HT-29 (cell line): ENCODE results near the gene NAV3. TPM values are rescaled to one million over a fixed set of nuclear protein-coding genes. Genes with fewer than 3 reads are reported as not detected.

Experiments
- DNase-seq: peaks from one replicate; pipeline ENCODE4 v3.0.0-alpha.2; 2015; ENCODE audit warnings: low spot score
- total RNA-seq: library from RNA; depleted of rRNA; stranded (reverse); fragments of >200 nt; shearing (Covaris generic); gene quantifications from 2 replicates; pipeline ENCODE4 v1.2.3, GENCODE V29; 2014

NAV3 gene
- total RNA-seq, 1 experiment from 2014 or later, result 0.38 TPM

GRCh38 chr12:78119351-78119918 lies 288.7 kb downstream of the NAV3 start:
- peak; percentile 4 for DNase-seq

- no peak for DNase-seq
These were observed 289.6 kb downstream of the NAV3 start for GRCh38 chr12:78120306-78120705.

GRCh38 chr12:78120866-78121560 lies 290.3 kb downstream of the NAV3 start:
- DNase-seq, result peak; percentile 75

GRCh38 chr12:78121969-78122610 lies 291.4 kb downstream of the NAV3 start:
- no peak for DNase-seq

GRCh38 chr12:78128211-78128610 lies 297.5 kb downstream of the NAV3 start:
- no peak for DNase-seq

- DNase-seq, result no peak
These were observed 313.0 kb downstream of the NAV3 start for GRCh38 chr12:78143717-78144116.

- DNase-seq, result no peak
These were observed 314.7 kb downstream of the NAV3 start for GRCh38 chr12:78145398-78145797.

- DNase-seq, result peak; percentile 41
These were observed 315.7 kb downstream of the NAV3 start for GRCh38 chr12:78146365-78146772.

GRCh38 chr12:78149459-78149858 lies 318.8 kb downstream of the NAV3 start:
- DNase-seq, result no peak

- no peak for DNase-seq
These were observed 324.9 kb downstream of the NAV3 start for GRCh38 chr12:78155546-78155945.

GRCh38 chr12:78156751-78157150 lies 326.1 kb downstream of the NAV3 start:
- DNase-seq, result no peak

- no peak for DNase-seq
These were observed 326.5 kb downstream of the NAV3 start for GRCh38 chr12:78157199-78157598.

GRCh38 chr12:78164154-78164553 lies 333.5 kb downstream of the NAV3 start:
- DNase-seq, result no peak

- no peak for DNase-seq
These were observed 336.8 kb downstream of the NAV3 start for GRCh38 chr12:78167510-78167909.

GRCh38 chr12:78171061-78171460 lies 340.4 kb downstream of the NAV3 start:
- DNase-seq, result no peak

- no peak for DNase-seq
These were observed 345.9 kb downstream of the NAV3 start for GRCh38 chr12:78176643-78177042.

- no peak for DNase-seq
These were observed 346.6 kb downstream of the NAV3 start for GRCh38 chr12:78177298-78177697.

- DNase-seq, result no peak
These were observed 348.7 kb downstream of the NAV3 start for GRCh38 chr12:78179346-78179745.

- DNase-seq, result peak; percentile 72
These were observed 351.0 kb downstream of the NAV3 start for GRCh38 chr12:78181544-78182162.

GRCh38 chr12:78183824-78184223 lies 353.1 kb downstream of the NAV3 start:
- DNase-seq, result no peak

GRCh38 chr12:78185109-78185508 lies 354.4 kb downstream of the NAV3 start:
- DNase-seq, result no peak

GRCh38 chr12:78185651-78186050 lies 355.0 kb downstream of the NAV3 start:
- DNase-seq, result no peak

GRCh38 chr12:78186670-78187069 lies 356.0 kb downstream of the NAV3 start:
- no peak for DNase-seq
